Breast epithelium (tissue), 3 donors: ENCODE data around the gene FAM53A.

Experiments
- POLR2A ChIP-seq: fragments of 450-650 bp; IDR thresholded peaks from one replicate; pipeline ENCODE4 v1.6.1; 2016; ENCODE audit warnings: antibody characterized with exemption, mild to moderate bottlenecking, moderate library complexity
- POLR2AphosphoS5 ChIP-seq, 3 donors: sonication (generic); formaldehyde crosslinking; IDR thresholded peaks; one replicate each; pipeline ENCODE4 v1.6.1; 2017; ENCODE audit warnings: antibody characterized with exemption in 3 of 3
- TF ChIP-seq, protein P1 (sequence below), 3 donors: fragments of 450-650 bp; IDR thresholded peaks; one replicate each; pipeline ENCODE4 v1.5.1; 2016 to 2017; ENCODE audit warnings: antibody characterized with exemption in 3 of 3, mild to moderate bottlenecking in 3 of 3, moderate library complexity in 3 of 3

DNA sequence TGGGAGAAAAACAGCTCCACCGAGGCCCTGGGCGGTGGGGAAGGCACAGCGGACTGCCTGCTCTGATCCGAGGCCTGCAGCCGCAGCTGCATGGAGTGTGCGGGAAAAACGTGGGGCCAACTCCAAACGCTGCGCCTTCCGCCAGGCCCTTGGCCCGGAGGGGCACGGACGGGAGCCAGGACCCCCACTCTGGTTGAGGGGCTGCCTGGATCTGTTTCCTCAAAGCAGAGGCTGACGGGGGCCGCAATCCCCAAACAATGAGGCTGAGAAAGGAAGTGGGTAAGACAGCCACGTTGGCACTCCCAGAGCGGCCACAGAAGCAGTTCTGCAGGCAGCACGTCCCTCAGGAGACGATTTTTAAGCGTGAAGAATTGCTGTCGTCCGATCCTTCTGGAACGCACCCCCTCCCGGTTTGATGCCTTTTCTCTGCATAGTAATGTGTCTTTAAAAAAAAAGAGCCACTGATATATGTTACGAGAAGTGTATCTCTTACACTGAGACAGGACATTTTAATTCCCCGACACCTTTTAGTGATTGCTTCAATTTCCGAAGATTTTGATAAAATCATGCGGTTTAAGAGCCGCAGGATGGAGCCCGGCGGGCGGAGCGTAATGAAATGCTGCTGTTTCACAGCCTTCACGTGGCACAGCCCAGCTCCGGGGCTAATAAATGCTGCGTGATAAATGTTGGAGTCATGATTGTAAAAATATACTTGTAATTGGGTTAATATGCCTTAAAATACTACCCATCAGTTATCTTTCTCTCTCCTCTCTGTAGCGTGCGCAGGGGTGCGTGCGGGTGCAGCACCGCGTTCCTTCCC, 85.7 kb downstream of the FAM53A start:
- TF ChIP-seq, protein P1, sequence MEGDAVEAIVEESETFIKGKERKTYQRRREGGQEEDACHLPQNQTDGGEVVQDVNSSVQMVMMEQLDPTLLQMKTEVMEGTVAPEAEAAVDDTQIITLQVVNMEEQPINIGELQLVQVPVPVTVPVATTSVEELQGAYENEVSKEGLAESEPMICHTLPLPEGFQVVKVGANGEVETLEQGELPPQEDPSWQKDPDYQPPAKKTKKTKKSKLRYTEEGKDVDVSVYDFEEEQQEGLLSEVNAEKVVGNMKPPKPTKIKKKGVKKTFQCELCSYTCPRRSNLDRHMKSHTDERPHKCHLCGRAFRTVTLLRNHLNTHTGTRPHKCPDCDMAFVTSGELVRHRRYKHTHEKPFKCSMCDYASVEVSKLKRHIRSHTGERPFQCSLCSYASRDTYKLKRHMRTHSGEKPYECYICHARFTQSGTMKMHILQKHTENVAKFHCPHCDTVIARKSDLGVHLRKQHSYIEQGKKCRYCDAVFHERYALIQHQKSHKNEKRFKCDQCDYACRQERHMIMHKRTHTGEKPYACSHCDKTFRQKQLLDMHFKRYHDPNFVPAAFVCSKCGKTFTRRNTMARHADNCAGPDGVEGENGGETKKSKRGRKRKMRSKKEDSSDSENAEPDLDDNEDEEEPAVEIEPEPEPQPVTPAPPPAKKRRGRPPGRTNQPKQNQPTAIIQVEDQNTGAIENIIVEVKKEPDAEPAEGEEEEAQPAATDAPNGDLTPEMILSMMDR (IDR thresholded peaks at IDR 0.05) = no peak
- no peak for TF ChIP-seq POLR2A
- no peak for TF ChIP-seq POLR2AphosphoS5 (IDR thresholded peaks at IDR 0.05)
